ENCODE measurements around the gene TRIM63. TPM values are rescaled to one million over a fixed set of nuclear protein-coding genes. Genes with fewer than 3 reads are reported as not detected.

The TRIM63 gene
- total RNA-seq, 1 donor from 2014 or later = not detected

GRCh38 chr1:26079178-26079563, 11.7 kb upstream of the TRIM63 start:
- DNase-seq = no peak

GRCh38 chr1:26078286-26079177, 11.1 kb upstream of the TRIM63 start:
- Mint-ChIP-seq H3K36me3 (ENCODE audit: low read depth) (no peaks in the 10 kb centered on the region), H3K27me3 (peaks cover 15% of the 10 kb centered on the region)
- intact Hi-C loops (cut with micrococcal nuclease) = no loop called here

More at GRCh38 chr1:26079178-26079563, 11.7 kb upstream of the TRIM63 start:
- H3K27me3 Mint-ChIP-seq = peaks cover 19% of the 10 kb centered on the region
- no peaks in the 10 kb centered on the region for H3K36me3 Mint-ChIP-seq (ENCODE audit: low read depth)
- H3K4me3 Mint-ChIP-seq = no peak overlapping the region
- H3K27ac Mint-ChIP-seq = no peak overlapping the region
- H3K4me1 Mint-ChIP-seq = peaks cover 9% of the 10 kb centered on the region
- intact Hi-C loops (cut with micrococcal nuclease) = no loop called here
- no peaks in the 10 kb centered on the region for H3K9me3 Mint-ChIP-seq

GRCh38 chr1:26077524-26077923, 10.1 kb upstream of the TRIM63 start:
- Mint-ChIP-seq H3K36me3 (ENCODE audit: low read depth) (no peaks in the 10 kb centered on the region), H3K27ac (no peak overlapping the region), H3K9me3 (no peaks in the 10 kb centered on the region), H3K4me3 (no peak overlapping the region), H3K4me1 (peaks cover 9% of the 10 kb centered on the region), H3K27me3 (peaks cover 19% of the 10 kb centered on the region)
- intact Hi-C loops (cut with micrococcal nuclease) = no loop called here
- no peak for DNase-seq

More at GRCh38 chr1:26078286-26079177, 11.1 kb upstream of the TRIM63 start:
- Mint-ChIP-seq H3K4me1 (peaks cover 9% of the 10 kb centered on the region), H3K9me3 (no peaks in the 10 kb centered on the region), H3K27ac (no peak overlapping the region), H3K4me3 (no peak overlapping the region)
- DNase-seq = no peak

- peaks cover 9% of the 10 kb centered on the region for H3K4me1 Mint-ChIP-seq
- no peak for DNase-seq
- no peaks in the 10 kb centered on the region for H3K9me3 Mint-ChIP-seq
- H3K36me3 Mint-ChIP-seq (ENCODE audit: low read depth) = no peaks in the 10 kb centered on the region
- intact Hi-C loops (cut with micrococcal nuclease) = no loop called here
- H3K4me3 Mint-ChIP-seq = no peak overlapping the region
- no peak overlapping the region for H3K27ac Mint-ChIP-seq
- H3K27me3 Mint-ChIP-seq = peaks cover 28% of the 10 kb centered on the region
These were observed 8.2 kb upstream of the TRIM63 start for GRCh38 chr1:26075421-26076144.

- Mint-ChIP-seq H3K4me1 (peaks cover 9% of the 10 kb centered on the region), H3K36me3 (ENCODE audit: low read depth) (no peaks in the 10 kb centered on the region), H3K27ac (no peak overlapping the region), H3K4me3 (no peak overlapping the region), H3K27me3 (peaks cover 35% of the 10 kb centered on the region), H3K9me3 (no peaks in the 10 kb centered on the region)
- intact Hi-C loops (cut with micrococcal nuclease) = no loop called here
- no peak for DNase-seq
These were observed 4.9 kb upstream of the TRIM63 start for GRCh38 chr1:26072305-26072704.

- H3K27ac Mint-ChIP-seq = no peak overlapping the region
- intact Hi-C loops (cut with micrococcal nuclease) = no loop called here
- no peaks in the 10 kb centered on the region for H3K9me3 Mint-ChIP-seq
- no peak overlapping the region for H3K4me3 Mint-ChIP-seq
- peaks cover 36% of the 10 kb centered on the region for H3K27me3 Mint-ChIP-seq
- no peaks in the 10 kb centered on the region for H3K36me3 Mint-ChIP-seq (ENCODE audit: low read depth)
- no peak for DNase-seq
- peaks cover 6% of the 10 kb centered on the region for H3K4me1 Mint-ChIP-seq
These were observed 3.5 kb upstream of the TRIM63 start for GRCh38 chr1:26070963-26071342.

- no peak overlapping the region for H3K4me3 Mint-ChIP-seq
- peaks cover 2% of the 10 kb centered on the region for H3K4me1 Mint-ChIP-seq
- no peaks in the 10 kb centered on the region for H3K36me3 Mint-ChIP-seq (ENCODE audit: low read depth)
- no peak for DNase-seq
- peaks cover 38% of the 10 kb centered on the region for H3K27me3 Mint-ChIP-seq
- H3K9me3 Mint-ChIP-seq = no peaks in the 10 kb centered on the region
- intact Hi-C loops (cut with micrococcal nuclease) = no loop called here
- H3K27ac Mint-ChIP-seq = no peak overlapping the region
These were observed 3.0 kb upstream of the TRIM63 start for GRCh38 chr1:26070296-26070962.

- Mint-ChIP-seq H3K4me3 (no peak overlapping the region), H3K4me1 (no peaks in the 10 kb centered on the region), H3K9me3 (no peaks in the 10 kb centered on the region), H3K27me3 (peaks cover 38% of the 10 kb centered on the region), H3K36me3 (ENCODE audit: low read depth) (no peaks in the 10 kb centered on the region), H3K27ac (no peak overlapping the region)
- intact Hi-C loops (cut with micrococcal nuclease) = no loop called here
- no peak for DNase-seq
These were observed 2.5 kb upstream of the TRIM63 start for GRCh38 chr1:26069941-26070295.

DNA sequence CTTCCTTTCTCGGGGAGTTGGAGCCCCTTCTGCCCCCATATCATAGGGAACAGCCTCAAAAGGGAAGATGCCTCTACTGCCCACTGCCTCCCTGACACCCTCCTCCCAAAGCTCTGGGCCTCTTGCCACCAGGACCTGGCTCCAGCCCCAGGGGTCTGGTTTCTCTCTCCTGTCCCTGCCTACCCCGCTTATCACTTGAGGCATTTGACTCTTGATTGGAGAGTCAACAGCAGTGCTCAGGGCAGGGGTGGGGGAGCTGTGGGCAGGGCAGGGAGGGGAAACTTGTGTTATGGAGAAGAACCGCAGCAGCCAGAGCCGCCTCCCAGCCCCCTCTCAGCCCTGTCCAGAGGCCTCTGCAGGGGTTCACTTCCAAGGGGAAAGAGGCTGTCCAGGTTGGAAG, 573 bp downstream of the TRIM63 start:
- Mint-ChIP-seq H3K27me3 (peaks cover 32% of the 10 kb centered on the region), H3K4me3 (no peak overlapping the region), H3K9me3 (no peaks in the 10 kb centered on the region), H3K27ac (no peak overlapping the region), H3K36me3 (ENCODE audit: low read depth) (no peaks in the 10 kb centered on the region), H3K4me1 (no peaks in the 10 kb centered on the region)
- DNase-seq = no peak
- intact Hi-C loops (cut with micrococcal nuclease) = no loop called here

- H3K27ac Mint-ChIP-seq = no peak overlapping the region
- no peaks in the 10 kb centered on the region for H3K4me1 Mint-ChIP-seq
- intact Hi-C loops (cut with micrococcal nuclease) = no loop called here
- H3K4me3 Mint-ChIP-seq = no peak overlapping the region
- DNase-seq = no peak
- H3K9me3 Mint-ChIP-seq = no peaks in the 10 kb centered on the region
- H3K36me3 Mint-ChIP-seq (ENCODE audit: low read depth) = no peaks in the 10 kb centered on the region
- H3K27me3 Mint-ChIP-seq = peaks cover 34% of the 10 kb centered on the region
These were observed 1.3 kb downstream of the TRIM63 start for GRCh38 chr1:26066160-26066559.

DNA sequence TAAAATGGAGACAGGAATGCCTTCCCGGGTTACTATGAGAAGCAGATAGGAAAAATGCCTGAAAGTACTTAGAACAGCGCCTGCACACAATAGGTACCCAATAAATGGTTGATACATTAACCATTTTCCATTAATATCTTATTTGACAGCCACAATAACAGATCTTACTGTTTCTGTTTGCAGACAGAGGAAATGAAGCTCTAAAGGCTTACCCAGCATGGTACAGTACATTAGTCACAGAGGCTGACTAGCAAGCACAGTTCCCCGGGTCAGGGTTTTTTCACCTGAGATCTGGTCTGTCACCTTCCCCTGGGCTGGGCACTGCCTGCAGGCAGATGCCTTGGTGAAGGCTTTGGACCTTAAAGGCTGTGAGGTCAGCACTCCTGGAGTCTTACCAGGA, 2.9 kb downstream of the TRIM63 start:
- no peaks in the 10 kb centered on the region for H3K4me1 Mint-ChIP-seq
- DNase-seq = no peak
- H3K9me3 Mint-ChIP-seq = no peaks in the 10 kb centered on the region
- no peaks in the 10 kb centered on the region for H3K36me3 Mint-ChIP-seq (ENCODE audit: low read depth)
- no peak overlapping the region for H3K27ac Mint-ChIP-seq
- no peak overlapping the region for H3K4me3 Mint-ChIP-seq
- H3K27me3 Mint-ChIP-seq = peaks cover 29% of the 10 kb centered on the region
- intact Hi-C loops (cut with micrococcal nuclease) = no loop called here

GRCh38 chr1:26060832-26061574, 6.4 kb downstream of the TRIM63 start:
- no peak for DNase-seq
- intact Hi-C loops (cut with micrococcal nuclease) = no loop called here
- peaks cover 26% of the 10 kb centered on the region for H3K27me3 Mint-ChIP-seq
- no peak overlapping the region for H3K27ac Mint-ChIP-seq
- H3K9me3 Mint-ChIP-seq = no peaks in the 10 kb centered on the region
- H3K4me3 Mint-ChIP-seq = no peak overlapping the region
- peaks cover 1% of the 10 kb centered on the region for H3K4me1 Mint-ChIP-seq
- H3K36me3 Mint-ChIP-seq (ENCODE audit: low read depth) = no peaks in the 10 kb centered on the region

GRCh38 chr1:26059906-26060305, 7.5 kb downstream of the TRIM63 start:
- no peaks in the 10 kb centered on the region for H3K9me3 Mint-ChIP-seq
- H3K4me3 Mint-ChIP-seq = no peak overlapping the region
- no peaks in the 10 kb centered on the region for H3K36me3 Mint-ChIP-seq (ENCODE audit: low read depth)
- H3K27ac Mint-ChIP-seq = no peak overlapping the region
- H3K4me1 Mint-ChIP-seq = peaks cover 3% of the 10 kb centered on the region
- H3K27me3 Mint-ChIP-seq = peaks cover 30% of the 10 kb centered on the region
- intact Hi-C loops (cut with micrococcal nuclease) = no loop called here
- no peak for DNase-seq
